ENCODE results near the gene C1QTNF3. TPM values are rescaled to one million over a fixed set of nuclear protein-coding genes. Genes with fewer than 3 reads are reported as not detected.

C1QTNF3 gene
- total RNA-seq, 2 donors from 2014 or later, result 2.7 to 4.6 TPM

- intact Hi-C loops (cut with DNase I), result no loop called here
- Histone ChIP-seq H3K27me3 (no peaks in the 10 kb centered on the region), H3K9ac (ENCODE audit: low read depth in 2 of 2, low read length in 2 of 2) (no peak overlapping the region), H3K27ac (no peak overlapping the region), H3K4me1 (no peaks in the 10 kb centered on the region), H3K4me3 (no peak overlapping the region), H3K9me3 (no peaks in the 10 kb centered on the region), H3K36me3 (no peaks in the 10 kb centered on the region)
- no peak for DNase-seq
- TF ChIP-seq CTCF (IDR thresholded peaks at IDR 0.05), result no peak
These were observed 21.7 kb downstream of the C1QTNF3 start for GRCh38 chr5:34021334-34021733.

- no peaks in the 10 kb centered on the region for H3K9me3 ChIP-seq
- H3K9ac ChIP-seq (ENCODE audit: low read depth in 2 of 2, low read length in 2 of 2), result no peak overlapping the region
- no peaks in the 10 kb centered on the region for H3K27me3 ChIP-seq
- TF ChIP-seq CTCF (IDR thresholded peaks at IDR 0.05), result no peak
- H3K4me1 ChIP-seq, result no peaks in the 10 kb centered on the region
- intact Hi-C loops (cut with DNase I), result no loop called here
- no peak for DNase-seq
- no peak overlapping the region for H3K4me3 ChIP-seq
- no peaks in the 10 kb centered on the region for H3K36me3 ChIP-seq
- no peak overlapping the region for H3K27ac ChIP-seq
These were observed 22.3 kb downstream of the C1QTNF3 start for GRCh38 chr5:34020726-34021125.

GRCh38 chr5:34017254-34017653 lies 25.8 kb downstream of the C1QTNF3 start:
- TF ChIP-seq CTCF (IDR thresholded peaks at IDR 0.05), result no peak
- intact Hi-C loops (cut with DNase I), result no loop called here

GRCh38 chr5:34016750-34017149 lies 26.3 kb downstream of the C1QTNF3 start:
- H3K27me3 ChIP-seq, result no peaks in the 10 kb centered on the region
- no peaks in the 10 kb centered on the region for H3K9me3 ChIP-seq
- TF ChIP-seq CTCF (IDR thresholded peaks at IDR 0.05), result no peak
- H3K4me1 ChIP-seq, result peaks cover 4% of the 10 kb centered on the region
- DNase-seq, result no peak
- no peak overlapping the region for H3K27ac ChIP-seq
- intact Hi-C loops (cut with DNase I), result no loop called here
- H3K9ac ChIP-seq (ENCODE audit: low read depth in 2 of 2, low read length in 2 of 2), result no peak overlapping the region
- H3K36me3 ChIP-seq, result no peaks in the 10 kb centered on the region
- H3K4me3 ChIP-seq, result no peak overlapping the region

More at GRCh38 chr5:34017254-34017653, 25.8 kb downstream of the C1QTNF3 start:
- Histone ChIP-seq H3K4me1 (no peaks in the 10 kb centered on the region), H3K9me3 (no peaks in the 10 kb centered on the region), H3K9ac (ENCODE audit: low read depth in 2 of 2, low read length in 2 of 2) (no peak overlapping the region), H3K36me3 (no peaks in the 10 kb centered on the region), H3K4me3 (no peak overlapping the region), H3K27ac (no peak overlapping the region), H3K27me3 (no peaks in the 10 kb centered on the region)
- no peak for DNase-seq

- H3K27ac ChIP-seq, result no peak overlapping the region
- no peaks in the 10 kb centered on the region for H3K9me3 ChIP-seq
- H3K9ac ChIP-seq (ENCODE audit: low read depth in 2 of 2, low read length in 2 of 2), result no peak overlapping the region
- no peak for DNase-seq
- H3K27me3 ChIP-seq, result no peaks in the 10 kb centered on the region
- no peaks in the 10 kb centered on the region for H3K36me3 ChIP-seq
- H3K4me3 ChIP-seq, result no peak overlapping the region
- intact Hi-C loops (cut with DNase I), result no loop called here
- TF ChIP-seq CTCF (IDR thresholded peaks at IDR 0.05), result no peak
- H3K4me1 ChIP-seq, result peaks cover 4% of the 10 kb centered on the region
These were observed 26.8 kb downstream of the C1QTNF3 start for GRCh38 chr5:34016222-34016621.

Measured in colonic mucosa (tissue), 4 donors.